HepG2 (cell line): Measurements from ENCODE around the gene CAMSAP2. TPM values are rescaled to one million over a fixed set of nuclear protein-coding genes. Genes with fewer than 3 reads are reported as not detected.

ENCODE experiments used
- ELF4 ChIP-seq: sonication (generic); formaldehyde crosslinking; IDR thresholded peaks from 2 replicates; pipeline ENCODE4 v1.5.0; 2020; ENCODE audit warnings: missing genetic modification reagents, mild to moderate bottlenecking, moderate library complexity, borderline replicate concordance
- FIP1L1 ChIP-seq: fragments of 200-400 bp; formaldehyde crosslinking; IDR thresholded peaks from 2 replicates; pipeline ENCODE4 v1.6.1; 2018; ENCODE audit warnings: low read depth, mild to moderate bottlenecking, low read length, moderate library complexity, borderline replicate concordance; ENCODE audit not compliant: insufficient read depth
- HHEX ChIP-seq: IDR thresholded peaks from 2 replicates; pipeline ENCODE4 v1.6.1; 2016; ENCODE audit warnings: control low read depth
- HNRNPLL ChIP-seq: fragments of 200-400 bp; formaldehyde crosslinking; IDR thresholded peaks from 2 replicates; pipeline ENCODE4 v1.6.1; 2017; ENCODE audit warnings: mild to moderate bottlenecking, low read depth, low read length; ENCODE audit not compliant: poor library complexity, severe bottlenecking
- MAX ChIP-seq: IDR thresholded peaks from 2 replicates; pipeline ENCODE4 v1.6.1; 2012; ENCODE audit warnings: inconsistent platforms
- MBNL3 ChIP-seq: fragments of 250-450 bp; sonication (Bioruptor Pico); conservative IDR thresholded peaks from 2 replicates; pipeline ENCODE4 v1.8.0; 2022; ENCODE audit warnings: mild to moderate bottlenecking, inconsistent platforms
- MEF2D ChIP-seq: sonication (generic); formaldehyde crosslinking; IDR thresholded peaks from 2 replicates; pipeline ENCODE4 v1.5.1; 2020; ENCODE audit warnings: mild to moderate bottlenecking, missing genetic modification reagents
- MXD4 ChIP-seq: IDR thresholded peaks from 2 replicates; pipeline ENCODE4 v1.6.1; 2016; ENCODE audit warnings: mild to moderate bottlenecking, missing biosample characterization, missing genetic modification reagents
- NFE2L1 ChIP-seq: sonication (generic); formaldehyde crosslinking; IDR thresholded peaks from 2 replicates; pipeline ENCODE4 v1.4.0; 2020; ENCODE audit warnings: missing genetic modification reagents, mild to moderate bottlenecking, borderline replicate concordance
- POLR2A ChIP-seq, 2 experiments: IDR thresholded peaks; 2 replicates each; pipeline ENCODE4 v1.6.1; 2011; ENCODE audit warnings: low read depth in 2 of 2, low read length in 2 of 2, mild to moderate bottlenecking in 1 of 2, moderate library complexity in 1 of 2; ENCODE audit not compliant: insufficient read depth in 1 of 2
- RXRB ChIP-seq: IDR thresholded peaks from 2 replicates; pipeline ENCODE4 v1.6.1; 2016; ENCODE audit warnings: borderline replicate concordance, missing genetic modification reagents, missing compliant biosample characterization
- SMAD3 ChIP-seq: sonication (generic); formaldehyde crosslinking; IDR thresholded peaks from 2 replicates; pipeline ENCODE4 v1.4.0; 2020; ENCODE audit warnings: missing genetic modification reagents
- SNAPC5 ChIP-seq: sonication (generic); formaldehyde crosslinking; IDR thresholded peaks from 2 replicates; pipeline ENCODE4 v1.8.1; 2023; ENCODE audit warnings: mild to moderate bottlenecking, missing genetic modification reagents, borderline replicate concordance
- SP140L ChIP-seq: sonication (generic); formaldehyde crosslinking; IDR thresholded peaks from 2 replicates; pipeline ENCODE4 v1.4.0; 2020; ENCODE audit warnings: missing genetic modification reagents, borderline replicate concordance
- ZBTB3 ChIP-seq: sonication (generic); formaldehyde crosslinking; IDR thresholded peaks from 2 replicates; pipeline ENCODE4 v1.4.0; 2020; ENCODE audit warnings: low read depth, mild to moderate bottlenecking, moderate library complexity, missing genetic modification reagents, borderline replicate concordance
- ZBTB40 ChIP-seq, 2 experiments: fragments of 450-650 bp in 1 of 2; sonication (generic) in 1 of 2; formaldehyde crosslinking in 1 of 2; IDR thresholded peaks; 2 replicates each; pipeline versions ENCODE4 v1.6.1 to v1.8.0; 2016 to 2022; ENCODE audit warnings: antibody characterized with exemption in 1 of 2, mild to moderate bottlenecking in 1 of 2, missing genetic modification reagents in 1 of 2
- ZBTB7A ChIP-seq: sonication (generic); formaldehyde crosslinking; IDR thresholded peaks from 2 replicates; pipeline ENCODE4 v1.8.0; 2022; ENCODE audit warnings: mild to moderate bottlenecking, missing genetic modification reagents
- ZBTB8A ChIP-seq: sonication (generic); formaldehyde crosslinking; IDR thresholded peaks from 2 replicates; pipeline ENCODE4 v1.4.0; 2020; ENCODE audit warnings: mild to moderate bottlenecking, low read depth, missing genetic modification reagents, borderline replicate concordance
- ZNF691 ChIP-seq: sonication (generic); formaldehyde crosslinking; IDR thresholded peaks from 2 replicates; pipeline ENCODE4 v1.4.0; 2020; ENCODE audit warnings: missing genetic modification reagents, low read depth, mild to moderate bottlenecking, borderline replicate concordance
- polyA plus RNA-seq, 8 experiments: library from polyadenylated mRNA; depleted of rRNA in 3 of 8; stranded (reverse) in 7 of 8; unstranded in 1 of 8; fragments of >200 nt; fragmentation: Illumina TruSeq in 4 of 8; extraction: Trizol in 4 of 8; gene quantifications; 2 replicates each; pipeline versions ENCODE4 v1.2.1 to v1.2.3, GENCODE V29; 2011 to 2016; ENCODE audit warnings: low read depth in 4 of 8, missing spikeins in 1 of 8, mixed read lengths in 1 of 8; ENCODE audit not compliant: insufficient read depth in 1 of 8
- total RNA-seq, 5 experiments: library from RNA; depleted of rRNA; stranded (reverse); fragments of >200 nt; fragmentation: Illumina TruSeq; extraction: Trizol; gene quantifications; 2 replicates each; pipeline ENCODE4 v1.2.3, GENCODE V29; 2016; ENCODE audit warnings: low read depth in 1 of 5

CAMSAP2 gene
- total and polyA plus RNA-seq, 2 of the 13 experiments (the other 11 are each of a cell fraction or from before 2014, with no cell fraction given): 3.4 to 8.2 TPM

GRCh38 chr1:200891774-200892157 is 153.1 kb downstream of the CAMSAP2 start (continued):
- no peak for TF ChIP-seq ZBTB40 (IDR thresholded peaks at IDR 0.05)
- TF ChIP-seq ZBTB40 (CRISPR knock-in tag; IDR thresholded peaks at IDR 0.05): no peak
- no peak for TF ChIP-seq ELF4
- no peak for TF ChIP-seq SP140L (CRISPR knock-in tag)
- TF ChIP-seq POLR2A (IDR thresholded peaks at IDR 0.05; ENCODE audit: insufficient read depth in 1 of 2, low read depth in 2 of 2, low read length in 2 of 2): peak; percentile 34 to 79; a peak in 3 of 4 replicates
- TF ChIP-seq SMAD3 (CRISPR knock-in tag): no peak
- no peak for TF ChIP-seq ZBTB3 (CRISPR knock-in tag)
- no peak for TF ChIP-seq NFE2L1 (CRISPR knock-in tag)
- TF ChIP-seq HHEX (CRISPR knock-in tag): no peak
- no peak for TF ChIP-seq MEF2D (CRISPR knock-in tag)
- TF ChIP-seq FIP1L1: 0 out of 2 replicates have a peak, but pooled peaks have one; percentile 1
- TF ChIP-seq MBNL3 (CRISPR knock-in tag): no peak
- peak; percentile 45; the same call in 1 of the 2 replicates for TF ChIP-seq RXRB
- TF ChIP-seq ZBTB8A (CRISPR knock-in tag): no peak
- TF ChIP-seq SNAPC5 (CRISPR knock-in tag): no peak
- peak; percentile 55; the same call in 1 of the 2 replicates for TF ChIP-seq ZBTB7A (CRISPR knock-in tag)
- no peak for TF ChIP-seq MXD4
- TF ChIP-seq MAX: peak; percentile 54
- no peak for TF ChIP-seq HNRNPLL
- peak; percentile 71; the same call in 1 of the 2 replicates for TF ChIP-seq ZNF691 (CRISPR knock-in tag)
